ENCODE measurements around the gene ZNF597.

The ZNF597 gene

DNA sequence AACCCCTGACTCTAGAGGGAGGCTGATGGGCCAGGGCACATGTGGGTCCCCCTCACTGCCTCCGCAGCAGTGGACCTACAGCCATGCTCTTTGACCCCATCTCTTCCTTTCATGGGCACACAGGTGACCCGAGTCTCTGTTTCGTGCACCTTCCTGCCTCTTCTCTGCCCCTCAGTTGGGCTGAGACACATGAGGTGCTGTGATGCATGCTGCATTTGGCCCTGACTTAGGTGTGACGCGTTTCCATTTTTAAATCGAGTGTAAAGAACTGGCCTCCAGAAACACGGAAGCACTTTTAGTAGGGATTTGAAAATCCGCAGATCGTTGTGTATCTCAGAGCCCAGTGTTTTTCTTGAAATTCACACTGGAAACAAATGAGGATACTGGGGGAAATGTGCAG is 27.4 kb upstream of the ZNF597 start:
- no peak for TF ChIP-seq CTCF (IDR thresholded peaks at IDR 0.05)
- peaks cover 2% of the 10 kb centered on the region for H3K27me3 Mint-ChIP-seq (ENCODE audit: low read depth, poor library complexity)
- DNase-seq = no peak
- peak overlapping the region; percentile 53 for H3K27ac Mint-ChIP-seq
- peaks cover 39% of the 10 kb centered on the region for H3K4me1 Mint-ChIP-seq
- H3K36me3 Mint-ChIP-seq (ENCODE audit: low read depth) = peaks cover 35% of the 10 kb centered on the region
- H3K4me3 Mint-ChIP-seq = no peak overlapping the region
- no peaks in the 10 kb centered on the region for H3K9me3 Mint-ChIP-seq

DNA sequence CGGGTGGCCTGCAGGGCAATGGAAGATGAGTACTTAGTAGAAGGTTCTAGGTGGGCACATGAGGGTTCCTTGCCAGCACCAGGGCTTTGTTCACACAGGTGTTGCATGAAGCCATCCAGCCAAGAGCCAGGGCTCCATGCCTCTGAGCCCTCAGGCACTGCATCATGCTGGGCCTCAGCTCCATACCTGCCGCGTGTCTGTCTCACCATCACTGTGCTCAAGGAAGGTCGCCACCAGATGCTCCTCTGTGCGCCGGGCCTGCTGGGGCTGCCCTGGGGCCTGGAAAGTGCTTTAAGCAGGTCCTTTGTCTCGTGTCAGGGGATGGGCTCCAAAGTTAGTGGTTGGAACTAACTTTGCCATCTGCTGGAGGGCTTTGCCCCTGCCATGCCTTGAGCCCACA is 26.4 kb upstream of the ZNF597 start:
- no peaks in the 10 kb centered on the region for H3K9me3 Mint-ChIP-seq
- H3K36me3 Mint-ChIP-seq (ENCODE audit: low read depth) = peaks cover 42% of the 10 kb centered on the region
- peaks cover 2% of the 10 kb centered on the region for H3K27me3 Mint-ChIP-seq (ENCODE audit: low read depth, poor library complexity)
- TF ChIP-seq CTCF (IDR thresholded peaks at IDR 0.05) = no peak
- peaks cover 39% of the 10 kb centered on the region for H3K4me1 Mint-ChIP-seq
- DNase-seq = no peak
- H3K27ac Mint-ChIP-seq = no peak overlapping the region
- H3K4me3 Mint-ChIP-seq = no peak overlapping the region

GRCh38 chr16:3468501-3468900 is 25.2 kb upstream of the ZNF597 start:
- Mint-ChIP-seq H3K27ac (peak overlapping the region; percentile 90), H3K4me1 (peaks cover 51% of the 10 kb centered on the region), H3K27me3 (ENCODE audit: low read depth, poor library complexity) (peaks cover 1% of the 10 kb centered on the region), H3K36me3 (ENCODE audit: low read depth) (peaks cover 42% of the 10 kb centered on the region), H3K4me3 (peak overlapping the region; percentile 62), H3K9me3 (peaks cover 5% of the 10 kb centered on the region)
- DNase-seq = no peak
- no peak for TF ChIP-seq CTCF (IDR thresholded peaks at IDR 0.05)

DNA sequence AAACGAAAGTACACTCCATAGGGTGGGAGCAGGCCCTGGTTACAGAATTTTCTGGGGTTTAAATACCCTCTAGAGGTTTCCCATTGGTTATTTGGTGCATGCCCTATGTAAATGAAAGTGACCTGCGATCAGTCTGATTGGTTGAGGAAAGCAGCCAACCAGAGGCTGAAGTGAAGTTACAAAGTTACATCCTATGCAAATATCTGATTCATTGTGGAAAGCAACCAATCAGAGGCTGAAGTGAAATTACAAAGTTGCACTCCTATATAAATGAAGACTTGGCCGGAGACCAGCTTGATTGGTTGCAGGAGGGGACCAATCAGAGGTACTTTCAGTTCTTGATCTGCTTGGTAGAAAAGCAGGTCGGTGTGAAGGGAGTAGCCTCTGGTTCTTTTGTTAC is 24.6 kb upstream of the ZNF597 start:
- Mint-ChIP-seq H3K4me1 (peaks cover 51% of the 10 kb centered on the region), H3K36me3 (ENCODE audit: low read depth) (peaks cover 37% of the 10 kb centered on the region), H3K27me3 (ENCODE audit: low read depth, poor library complexity) (no peaks in the 10 kb centered on the region), H3K4me3 (peak overlapping the region; percentile 62), H3K27ac (peak overlapping the region; percentile 90), H3K9me3 (peaks cover 5% of the 10 kb centered on the region)
- DNase-seq = no peak
- TF ChIP-seq CTCF (IDR thresholded peaks at IDR 0.05) = no peak

GRCh38 chr16:3467182-3467581 is 23.9 kb upstream of the ZNF597 start:
- Mint-ChIP-seq H3K27ac (peak overlapping the region; percentile 93), H3K4me1 (peaks cover 56% of the 10 kb centered on the region), H3K36me3 (ENCODE audit: low read depth) (peaks cover 30% of the 10 kb centered on the region), H3K27me3 (ENCODE audit: low read depth, poor library complexity) (no peaks in the 10 kb centered on the region), H3K4me3 (no peak overlapping the region), H3K9me3 (peaks cover 5% of the 10 kb centered on the region)
- no peak for TF ChIP-seq CTCF (IDR thresholded peaks at IDR 0.05)
- DNase-seq = no peak

- Mint-ChIP-seq H3K4me1 (peaks cover 66% of the 10 kb centered on the region), H3K27me3 (ENCODE audit: low read depth, poor library complexity) (peaks cover 2% of the 10 kb centered on the region), H3K9me3 (peaks cover 5% of the 10 kb centered on the region), H3K27ac (no peak overlapping the region), H3K4me3 (no peak overlapping the region), H3K36me3 (ENCODE audit: low read depth) (peaks cover 28% of the 10 kb centered on the region)
- TF ChIP-seq CTCF (IDR thresholded peaks at IDR 0.05) = no peak
- no peak for DNase-seq
Measured at GRCh38 chr16:3465911-3466584, 22.7 kb upstream of the ZNF597 start.

All from nephron progenitor cell (in vitro differentiated cells).